Ovary (tissue), 10 donors: ENCODE results near the gene CPA4. TPM values are rescaled to one million over a fixed set of nuclear protein-coding genes. Genes with fewer than 3 reads are reported as not detected.
"Not testable (repeated sequence)": the region's sequence is repeated elsewhere in the genome, so short reads cannot be mapped to it uniquely, and the experiment has no call there.

Experiments used
- DNase-seq, 5 donors: peaks; one replicate each; pipeline ENCODE4 v3.0.0-alpha.2; 2019 to 2020
- H3K27ac ChIP-seq, 2 donors: fragments of 200-600 bp; one replicate each; pipeline versions ENCODE4 v1.5.1 to v1.8.0; 2019 to 2022
- H3K27me3 ChIP-seq: fragments of 200-600 bp; one replicate; pipeline ENCODE4 v1.8.0; 2022
- H3K36me3 ChIP-seq: fragments of 200-600 bp; sonication (generic); one replicate; pipeline ENCODE4 v1.5.1; 2019
- H3K4me1 ChIP-seq: one replicate; pipeline ENCODE4 v1.8.1; 2013; ENCODE audit warnings: mild to moderate bottlenecking, moderate library complexity; ENCODE audit not compliant: insufficient read depth
- H3K4me3 ChIP-seq: fragments of 200-600 bp; sonication (generic); one replicate; pipeline ENCODE4 v1.5.1; 2017
- H3K9me3 ChIP-seq, 2 donors: fragments of 200-600 bp in 1 of 2; sonication (generic) in 1 of 2; one replicate each; pipeline versions ENCODE4 v1.5.1 to v1.8.1; 2013 to 2019; ENCODE audit warnings: mild to moderate bottlenecking in 1 of 2, moderate library complexity in 1 of 2
- CTCF ChIP-seq, 3 donors: fragments of 450-650 bp in 2 of 3; fragments of 200-600 bp in 1 of 3; IDR thresholded peaks; one replicate each; pipeline versions ENCODE4 v1.5.1 to v1.8.0; 2016 to 2022; ENCODE audit warnings: antibody characterized with exemption in 3 of 3, mild to moderate bottlenecking in 1 of 3
- EP300 ChIP-seq: sonication (generic); formaldehyde crosslinking; IDR thresholded peaks from one replicate; pipeline ENCODE4 v1.6.1; 2017; ENCODE audit warnings: antibody characterized with exemption
- POLR2A ChIP-seq: fragments of 450-650 bp; IDR thresholded peaks from one replicate; pipeline ENCODE4 v1.6.1; 2017; ENCODE audit warnings: antibody characterized with exemption, mild to moderate bottlenecking, moderate library complexity
- WGBS, 3 donors: extraction: QIAGEN DNeasy Blood & Tissue Kit in 1 of 3; methylation state at CpG; one replicate each; pipeline versions ENCODE4 v1.1.5 to v1.1.7; 2013 to 2017; 5-methylcytosine and 5-hydroxymethylcytosine counted together
- intact Hi-C, 4 donors: fragments of 100-400 bp; cut with DNase I; formaldehyde crosslinking; loops; one replicate each; pipeline versions ENCODE4 v1.11.0 to v1.15.1; 2022 to 2023
- long read RNA-seq, 3 donors: library from polyadenylated mRNA in 2 of 3; unstranded in 2 of 3; transcript quantifications; one replicate each; pipeline ENCODE4 v2.0.0 and lab custom pipeline, GENCODE V29; 2021 to 2026
- polyA plus RNA-seq, 2 donors: library from polyadenylated mRNA; stranded (reverse); fragments of 200-250 nt in 1 of 2; fragments of 350-450 nt in 1 of 2; fragmentation: Illumina TruSeq in 1 of 2; extraction: RNeasy Lipid Tissue Mini Kit (QIAGEN cat#74804) in 1 of 2; gene quantifications; one replicate each; pipeline ENCODE4 v1.2.3, GENCODE V29; 2013 to 2014
- total RNA-seq, 7 donors: library from RNA; depleted of rRNA in 2 of 7; stranded (reverse); fragments of >200 nt in 2 of 7; fragmentation: NEBNext Ultra II Directional in 3 of 7; extraction: Animal tissue kit (Norgen Biotek cat#: 25700) in 3 of 7; gene quantifications; one replicate each; pipeline versions ENCODE4 v1.1.0 to v1.2.4, GENCODE V29; 2016 to 2023
- donor health status: DM: no; HTN: no; CAD: no; lungs with moderate emphysema.
- donor health status: DM: no; HTN: no; CAD: no.
- donor health status: Bipolar disorder and iron deficiency.
- donor health status: DM: yes; HTN: yes; CAD: no.
- donor health status: DM: no; HTN: no; CAD: no.
- donor health status: DM: yes; HTN: yes; CAD: no.

CPA4 gene
- total RNA-seq (under 1 TPM in 4 of 7 donors, not detected in 3; 0.27 to 0.48 (median 0.33) TPM), polyA plus RNA-seq (1 to 10 TPM in 1 of 2 donors, under 1 TPM in 1; 0.13 to 1.7 TPM)
- long read RNA-seq, donor 1, result 0 reads
- long read RNA-seq, donor 2, result 0 reads
- long read RNA-seq, donor 3, result 0 reads

- TF ChIP-seq POLR2A (no peak), EP300 (no peak), CTCF (IDR thresholded peaks at IDR 0.05) (no peak)
- no peaks in the 10 kb centered on the region for H3K27me3 ChIP-seq
- no peak within 1 kb of the TSS for H3K27ac ChIP-seq
- H3K4me1 ChIP-seq, result no peaks in the 10 kb centered on the region
- H3K4me3 ChIP-seq, result no peak within 1 kb of the TSS
- intact Hi-C loops, result no loop called here
- H3K9me3 ChIP-seq, result no peaks in the 10 kb centered on the region
- 27 to 60% (median 50%) methylated on average over 1 of the region's 1 CpG for WGBS, 3 donors
- DNase-seq, result no peak
- H3K36me3 ChIP-seq, result no peaks in the 10 kb centered on the region
Observed at GRCh38 chr7:130292682-130293257, at the start of gene CPA4. Gene CPA4, plus strand, starts transcription at chr7:130293161. Its CDS starts 20 bp downstream, at chr7:130293181.

DNA sequence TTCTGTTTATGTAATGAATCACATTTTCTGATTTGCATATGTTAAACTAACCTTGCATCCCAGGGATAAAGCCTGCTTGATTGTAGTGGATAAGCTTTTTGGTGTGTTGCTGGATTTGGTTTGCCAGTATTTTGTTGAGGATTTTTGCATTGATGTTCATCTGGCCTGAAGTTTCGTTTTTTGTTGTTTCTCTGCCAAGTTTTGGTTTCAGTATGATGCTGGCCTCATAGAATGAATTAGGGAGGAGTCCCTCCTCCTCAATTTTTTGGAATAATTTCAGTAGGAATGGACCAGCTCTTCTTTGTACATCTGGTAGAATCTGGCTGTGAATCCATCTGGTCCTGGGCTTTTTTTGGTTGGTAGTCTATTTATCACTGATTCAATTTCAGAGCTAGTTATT is 49.5 kb upstream of the CPA4 start:
- DNase-seq, H3K36me3 ChIP-seq, H3K27ac ChIP-seq, H3K4me1 ChIP-seq, H3K4me3 ChIP-seq, H3K9me3 ChIP-seq, H3K27me3 ChIP-seq, intact Hi-C loops: not testable (repeated sequence)
- WGBS, 3 donors, result 2 to 4% (median 2%) methylated on average over 1 of the region's 1 CpG

DNA sequence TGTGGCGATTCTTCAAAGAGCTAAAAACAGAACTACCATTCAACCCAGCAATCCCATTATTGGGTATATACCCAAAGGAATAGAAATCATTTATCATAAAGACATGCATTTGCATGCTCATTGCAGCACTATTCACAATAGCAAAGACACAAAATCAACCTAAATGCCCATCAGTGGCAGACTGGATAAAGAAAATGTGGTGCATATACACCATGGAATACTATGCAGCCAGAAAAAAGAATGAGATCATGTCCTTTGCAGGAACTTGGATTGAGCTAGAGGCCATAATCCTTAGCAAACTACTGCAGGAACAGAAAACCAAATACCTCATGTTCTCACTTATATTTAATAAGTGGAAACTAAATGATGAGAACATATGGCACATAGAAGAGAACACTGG is 46.5 kb upstream of the CPA4 start:
- H3K36me3 ChIP-seq, H3K27ac ChIP-seq, H3K9me3 ChIP-seq, H3K4me3 ChIP-seq, intact Hi-C loops, H3K4me1 ChIP-seq, DNase-seq, H3K27me3 ChIP-seq: not testable (repeated sequence)
- 88 to 97% (median 91%) methylated on average over 1 of the region's 1 CpG for WGBS, 3 donors

DNA sequence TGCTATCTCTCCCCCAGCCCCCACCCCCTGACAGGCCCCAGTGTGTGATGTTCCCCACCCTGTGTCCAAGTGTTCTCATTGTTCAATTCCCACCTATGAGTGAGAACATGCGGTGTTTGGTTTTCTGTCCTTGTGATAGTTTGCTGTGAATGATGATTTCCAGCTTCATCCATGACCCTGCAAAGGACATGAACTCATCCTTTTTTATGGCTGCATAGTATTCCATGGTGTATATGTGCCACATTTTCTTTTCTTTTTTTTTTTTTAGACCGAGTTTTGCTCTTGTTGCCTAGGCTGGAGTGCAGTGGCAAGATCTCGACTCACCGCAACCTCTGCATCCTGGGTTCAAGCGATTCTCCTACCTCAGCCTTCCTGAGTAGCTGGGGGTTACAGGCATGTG is 44.1 kb upstream of the CPA4 start:
- WGBS, 3 donors, result 92 to 96% (median 95%) methylated on average over 5 of the region's 5 CpGs
- H3K4me3 ChIP-seq, intact Hi-C loops, H3K27ac ChIP-seq, DNase-seq, H3K9me3 ChIP-seq, H3K4me1 ChIP-seq, H3K27me3 ChIP-seq, H3K36me3 ChIP-seq: not testable (repeated sequence)

- 92 to 98% (median 96%) methylated on average over 3 of the region's 3 CpGs for WGBS, 3 donors
- H3K9me3 ChIP-seq, H3K4me3 ChIP-seq, DNase-seq, H3K4me1 ChIP-seq, H3K27me3 ChIP-seq, H3K27ac ChIP-seq, intact Hi-C loops, H3K36me3 ChIP-seq: not testable (repeated sequence)
Observed at GRCh38 chr7:130249626-130250025, 43.3 kb upstream of the CPA4 start.

DNA sequence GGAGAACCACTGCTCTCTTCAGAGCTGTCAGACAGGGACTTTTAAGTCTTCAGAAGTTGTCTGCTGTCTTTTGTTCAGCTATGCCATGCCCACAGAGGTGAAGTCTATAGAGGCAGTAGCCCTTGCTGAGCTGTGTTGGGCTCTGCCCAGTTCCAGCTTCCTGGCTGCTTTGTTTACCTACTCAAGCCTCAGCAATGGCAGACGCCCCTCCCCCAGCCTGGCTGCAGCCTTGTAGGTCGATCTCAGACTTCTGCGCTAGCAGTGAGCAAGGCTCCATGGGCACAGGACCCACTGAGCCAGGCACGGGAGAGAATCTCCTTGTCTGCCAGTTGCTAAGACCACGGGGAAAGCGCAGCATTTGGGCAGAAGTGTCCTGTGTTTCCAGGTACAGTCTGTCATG is 38.4 kb upstream of the CPA4 start:
- WGBS, 3 donors, result 85 to 91% (median 87%) methylated on average over 5 to 6 of the region's 6 CpGs
- no peak overlapping the region for H3K27ac ChIP-seq
- intact Hi-C loops, result no loop called here
- no peaks in the 10 kb centered on the region for H3K36me3 ChIP-seq
- TF ChIP-seq EP300, result no peak
- TF ChIP-seq POLR2A, result no peak
- no peak for TF ChIP-seq CTCF (IDR thresholded peaks at IDR 0.05)
- peaks cover 0 to 6% of the 10 kb centered on the region in 2 donors for H3K9me3 ChIP-seq
- no peaks in the 10 kb centered on the region for H3K4me1 ChIP-seq
- no peak for DNase-seq
- H3K27me3 ChIP-seq, result no peaks in the 10 kb centered on the region
- no peak overlapping the region for H3K4me3 ChIP-seq
